NCI-H1417 (cell line): ENCODE measurements around the gene NXN.
"Not testable (repeated sequence)": the region's sequence is repeated elsewhere in the genome, so short reads cannot be mapped to it uniquely, and the experiment has no call there.

Experiments used
- DNase-seq, 3 experiments: peaks; one replicate each; lab custom pipeline; 2025; lab: John Stamatoyannopoulos, UW

Gene NXN

GRCh38 chr17:953767-954166 is 25.8 kb downstream of the NXN start:
- DNase-seq: no peak

- DNase-seq: not testable (repeated sequence)
Observed at GRCh38 chr17:952592-952991, 27.0 kb downstream of the NXN start.

- no peak for DNase-seq
Observed at GRCh38 chr17:951325-952132, 28.0 kb downstream of the NXN start.

- no peak for DNase-seq
Observed at GRCh38 chr17:949623-950303, 29.8 kb downstream of the NXN start.

- DNase-seq: no peak
Observed at GRCh38 chr17:948284-948852, 31.2 kb downstream of the NXN start.

GRCh38 chr17:946510-947236 is 32.9 kb downstream of the NXN start:
- no peak for DNase-seq

GRCh38 chr17:945672-946071 is 33.9 kb downstream of the NXN start:
- no peak for DNase-seq

- DNase-seq: no peak
Observed at GRCh38 chr17:944266-944826, 35.2 kb downstream of the NXN start.

GRCh38 chr17:935485-935884 is 44.1 kb downstream of the NXN start:
- DNase-seq: no peak

GRCh38 chr17:933312-934073 is 46.1 kb downstream of the NXN start:
- no peak for DNase-seq

- no peak for DNase-seq
Observed at GRCh38 chr17:930258-930657, 49.3 kb downstream of the NXN start.

- DNase-seq: no peak
Observed at GRCh38 chr17:929586-929985, 50.0 kb downstream of the NXN start.

GRCh38 chr17:927611-928461 is 51.7 kb downstream of the NXN start:
- peak; percentile 2 to 52 (median 34) for DNase-seq

GRCh38 chr17:925817-926216 is 53.8 kb downstream of the NXN start:
- DNase-seq: no peak

GRCh38 chr17:924711-925475 is 54.7 kb downstream of the NXN start:
- DNase-seq: no peak

- DNase-seq: not testable (repeated sequence)
Observed at GRCh38 chr17:924306-924705, 55.3 kb downstream of the NXN start.

GRCh38 chr17:923633-924032 is 55.9 kb downstream of the NXN start:
- no peak for DNase-seq

- DNase-seq: no peak
Observed at GRCh38 chr17:921161-921560, 58.4 kb downstream of the NXN start.

GRCh38 chr17:920190-920589 is 59.4 kb downstream of the NXN start:
- no peak for DNase-seq
